GM18520 (cell line): ENCODE results near the gene IL32.
A peak's percentile ranks its signal among the peaks of the same experiment; 100 is the strongest.

Experiments used
- ATAC-seq: cut with Tn5 transposase; IDR thresholded peaks from one replicate; pipeline ENCODE4 v1.9.1; 2021; ENCODE audit not compliant: unreplicated experiment

The IL32 gene

GRCh38 chr16:3065069-3065741 lies at the start of gene IL32:
Gene IL32, plus strand, starts transcription at chr16:3065640. Its CDS starts 172 bp downstream, at chr16:3065812.
- ATAC-seq, result no peak

GRCh38 chr16:3015865-3016521 lies 49.4 kb upstream of the IL32 start:
- ATAC-seq, result no peak

- ATAC-seq, result no peak
Measured at GRCh38 chr16:3017344-3017743, 48.1 kb upstream of the IL32 start.

- no peak for ATAC-seq
Measured at GRCh38 chr16:3017794-3018506, 47.5 kb upstream of the IL32 start, which contains the start of gene CLDN6. Gene CLDN6, minus strand, starts transcription at chr16:3018183. Its CDS starts 2,162 bp downstream, at chr16:3016021.

- ATAC-seq, result no peak
Measured at GRCh38 chr16:3019594-3020246, 45.7 kb upstream of the IL32 start.

GRCh38 chr16:3020247-3020603 lies 45.2 kb upstream of the IL32 start, which contains the start of gene TNFRSF12A:
Gene TNFRSF12A, plus strand, starts transcription at chr16:3020368. Its CDS starts 30 bp downstream, at chr16:3020398.
- ATAC-seq, result no peak

- ATAC-seq, result no peak
Measured at GRCh38 chr16:3020604-3021448, 44.6 kb upstream of the IL32 start.

GRCh38 chr16:3021449-3022207 lies 43.8 kb upstream of the IL32 start:
- no peak for ATAC-seq

GRCh38 chr16:3022208-3022683 lies 43.2 kb upstream of the IL32 start:
- ATAC-seq, result no peak

- ATAC-seq, result no peak
Measured at GRCh38 chr16:3022684-3023414, 42.6 kb upstream of the IL32 start.

GRCh38 chr16:3023415-3023668 lies 42.1 kb upstream of the IL32 start:
- ATAC-seq, result no peak

- ATAC-seq, result peak; percentile 78
Measured at GRCh38 chr16:3023669-3024478, 41.6 kb upstream of the IL32 start, which contains the start of the genes HCFC1R1 and THOC6. Gene HCFC1R1, minus strand, starts transcription at chr16:3023942. Its CDS starts 1 bp downstream, at chr16:3023941. Gene THOC6, plus strand, starts transcription at chr16:3024035. Its CDS starts 292 bp downstream, at chr16:3024327.

GRCh38 chr16:3025032-3026002 lies 40.1 kb upstream of the IL32 start:
- ATAC-seq, result no peak

GRCh38 chr16:3026003-3026378 lies 39.4 kb upstream of the IL32 start:
- ATAC-seq, result no peak

- ATAC-seq, result no peak
Measured at GRCh38 chr16:3026609-3027488, 38.6 kb upstream of the IL32 start.

GRCh38 chr16:3027489-3027795 lies 38.0 kb upstream of the IL32 start:
- no peak for ATAC-seq
